NT2/D1 (cell line): ENCODE measurements around the gene SOCS6.

ENCODE experiments used
- SUZ12 ChIP-seq: IDR thresholded peaks from 2 replicates; pipeline ENCODE4 v1.6.1; 2011; ENCODE audit not compliant: insufficient read length, insufficient read depth; ENCODE audit errors: extremely low read depth
- YY1 ChIP-seq: IDR thresholded peaks from 2 replicates; pipeline ENCODE4 v1.6.1; 2011; ENCODE audit not compliant: insufficient read length, insufficient read depth

DNA sequence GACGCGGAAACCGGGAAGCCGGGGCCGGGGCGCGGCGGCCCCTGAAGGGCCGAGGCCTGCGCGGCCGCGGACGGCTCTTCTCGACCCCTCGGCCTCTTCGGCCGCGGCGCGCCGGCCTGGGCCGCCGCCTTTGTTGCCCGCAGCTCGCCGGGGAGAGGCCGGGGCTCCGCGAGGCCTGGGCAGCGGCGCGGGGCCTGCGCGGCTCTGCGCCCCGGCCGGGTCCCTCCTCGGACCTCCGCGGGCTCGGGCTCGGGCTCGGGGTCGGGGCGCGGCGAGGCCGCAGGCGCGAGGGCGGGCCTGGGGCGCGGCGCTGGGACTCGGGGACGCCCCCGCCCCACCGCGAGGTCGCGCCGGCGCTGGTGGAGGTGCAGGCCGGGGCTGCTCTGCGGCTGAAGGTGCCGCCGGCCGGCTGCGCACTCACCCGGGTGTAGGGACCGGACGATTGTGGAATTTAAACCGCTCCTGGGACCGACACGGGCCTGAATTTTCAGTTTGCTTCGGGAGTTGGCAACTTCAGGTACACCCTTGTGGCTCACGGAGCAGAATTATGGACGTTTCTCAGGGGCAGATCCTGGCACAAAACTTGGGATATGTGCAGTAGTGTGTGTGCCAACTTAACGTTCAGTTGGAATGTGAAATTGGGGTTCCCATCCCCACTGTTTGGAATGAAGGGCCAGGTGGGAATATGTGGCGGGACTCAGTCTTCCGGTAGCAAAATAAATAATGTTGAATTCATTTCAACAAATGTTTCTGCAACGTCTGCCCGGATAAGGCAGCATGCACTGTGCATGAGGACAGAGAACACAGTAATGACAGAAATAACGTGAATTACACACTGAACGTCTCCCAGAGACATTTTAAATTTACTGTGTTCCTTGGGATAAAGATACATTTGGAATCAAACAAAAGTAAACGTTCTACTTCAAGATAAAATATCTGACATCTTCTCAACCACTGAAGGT, 787 bp downstream of the SOCS6 start:
- TF ChIP-seq SUZ12 = no peak
- TF ChIP-seq YY1 = no peak
